Transverse colon (tissue), 4 donors: ENCODE results near the gene IPO5. TPM values are rescaled to one million over a fixed set of nuclear protein-coding genes. Genes with fewer than 3 reads are reported as not detected.
"Not testable (repeated sequence)": the region's sequence is repeated elsewhere in the genome, so short reads cannot be mapped to it uniquely, and the experiment has no call there.

ENCODE experiments used
- DNase-seq: peaks from one replicate; pipeline ENCODE4 v3.0.0-alpha.2; 2019
- H3K27ac ChIP-seq, 4 donors: fragments of 200-600 bp; sonication (generic); 2 replicates each; pipeline ENCODE4 v1.5.1; 2016 to 2018; ENCODE audit warnings: inconsistent platforms in 4 of 4
- H3K27me3 ChIP-seq: fragments of 200-600 bp; sonication (generic); 2 replicates; pipeline ENCODE4 v1.5.1; 2017; ENCODE audit warnings: inconsistent platforms
- H3K36me3 ChIP-seq, 4 donors: fragments of 200-600 bp; sonication (generic); 2 replicates each; pipeline ENCODE4 v1.5.1; 2017 to 2019; ENCODE audit warnings: inconsistent platforms in 4 of 4
- H3K4me1 ChIP-seq, 4 donors: fragments of 200-600 bp; sonication (generic); 2 replicates each; pipeline ENCODE4 v1.5.1; 2017 to 2020; ENCODE audit warnings: inconsistent platforms in 4 of 4
- H3K4me3 ChIP-seq, 4 donors: fragments of 200-600 bp; sonication (generic); 1 replicate in 1 of 4; 2 replicates in 3 of 4; pipeline versions ENCODE4 v1.5.1 to v1.6.1; 2017 to 2019; ENCODE audit warnings: inconsistent platforms in 4 of 4
- H3K9me3 ChIP-seq, 2 donors: fragments of 200-600 bp; sonication (generic); 2 replicates each; pipeline ENCODE4 v1.5.1; 2017 to 2019; ENCODE audit warnings: inconsistent platforms in 2 of 2
- CTCF ChIP-seq, 5 experiments: fragments of 200-600 bp in 3 of 5; fragments of 450-650 bp in 2 of 5; sonication (generic) in 3 of 5; IDR thresholded peaks; 1 replicate in 2 of 5; 2 replicates in 3 of 5; pipeline ENCODE4 v1.5.1; 2016 to 2017; ENCODE audit warnings: antibody characterized with exemption in 5 of 5, inconsistent platforms in 3 of 5, mild to moderate bottlenecking in 2 of 5, moderate library complexity in 1 of 5
- EP300 ChIP-seq: sonication (generic); formaldehyde crosslinking; IDR thresholded peaks from one replicate; pipeline ENCODE4 v1.6.1; 2017; ENCODE audit warnings: antibody characterized with exemption, low read depth
- POLR2A ChIP-seq: fragments of 450-650 bp; IDR thresholded peaks from one replicate; pipeline ENCODE4 v1.6.1; 2016; ENCODE audit warnings: antibody characterized with exemption, mild to moderate bottlenecking, moderate library complexity
- POLR2AphosphoS5 ChIP-seq, 3 donors: sonication (generic); formaldehyde crosslinking; IDR thresholded peaks; one replicate each; pipeline ENCODE4 v1.6.1; 2016; ENCODE audit warnings: antibody characterized with exemption in 3 of 3
- WGBS, 2 donors: methylation state at CpG; one replicate each; pipeline ENCODE4 v1.1.5; 2018; ENCODE audit warnings: low coverage in 1 of 2; 5-methylcytosine and 5-hydroxymethylcytosine counted together
- in situ Hi-C, 4 donors: fragments of 200-750 bp; cut with MboI; loops; one replicate each; pipeline versions ENCODE4 v1.15.0 to v1.15.1; 2017; ENCODE audit warnings: low sequenced_read_pairs in 3 of 4, low pct_ligation_motif_present in 1 of 4, low pct_unique_long_range_greater_than_20kb in 1 of 4
- intact Hi-C: fragments of 100-400 bp; cut with DNase I; formaldehyde crosslinking; loops from one replicate; pipeline ENCODE4 v1.15.1; 2023; ENCODE audit warnings: low total_unique reads
- total RNA-seq, 4 donors: library from RNA; depleted of rRNA; stranded (reverse); fragments of >200 nt; gene quantifications; one replicate each; pipeline ENCODE4 v1.1.0, GENCODE V29; 2016

The IPO5 gene
- total RNA-seq, 4 donors from 2014 or later: 18.3 to 114 (median 51.9) TPM

- WGBS, 2 donors: 72% methylated on average over 5 of the region's 5 CpGs; no CpG with 5 or more reads in 1 of the 2 donors
- H3K4me1 ChIP-seq: peaks cover 0 to 3% (median 0%) of the 10 kb centered on the region in 4 donors
- DNase-seq: no peak
- intact Hi-C loops (no loop called here), in situ Hi-C loops (no loop called here)
- H3K27me3 ChIP-seq: no peaks in the 10 kb centered on the region
- H3K9me3 ChIP-seq: no peaks in the 10 kb centered on the region
- TF ChIP-seq POLR2AphosphoS5 (IDR thresholded peaks at IDR 0.05): no peak
- H3K4me3 ChIP-seq: no peak overlapping the region
- no peak overlapping the region for H3K27ac ChIP-seq
- H3K36me3 ChIP-seq: no peaks in the 10 kb centered on the region
Measured at GRCh38 chr13:98035373-98035772, 81.9 kb downstream of the IPO5 start.

- DNase-seq, H3K4me3 ChIP-seq, H3K4me1 ChIP-seq, H3K27ac ChIP-seq, H3K27me3 ChIP-seq, H3K36me3 ChIP-seq, H3K9me3 ChIP-seq, intact Hi-C loops, in situ Hi-C loops: not testable (repeated sequence)
- WGBS, 2 donors: 82 to 87% methylated on average over 5 to 12 of the region's 12 CpGs
Measured at GRCh38 chr13:98036564-98037302, 83.3 kb downstream of the IPO5 start.

GRCh38 chr13:98039261-98039660 lies 85.8 kb downstream of the IPO5 start:
- H3K27ac ChIP-seq: no peak overlapping the region
- H3K4me1 ChIP-seq: no peaks in the 10 kb centered on the region
- in situ Hi-C loops: no loop called here
- intact Hi-C loops: no loop called here
- H3K9me3 ChIP-seq: no peaks in the 10 kb centered on the region
- H3K4me3 ChIP-seq: no peak overlapping the region
- DNase-seq: no peak
- WGBS, 2 donors: 91 to 96% methylated on average over 4 to 7 of the region's 7 CpGs
- H3K27me3 ChIP-seq: no peaks in the 10 kb centered on the region
- no peaks in the 10 kb centered on the region for H3K36me3 ChIP-seq
- TF ChIP-seq CTCF (IDR thresholded peaks at IDR 0.05) (no peak), POLR2AphosphoS5 (IDR thresholded peaks at IDR 0.05) (no peak), POLR2A (no peak), EP300 (no peak)

GRCh38 chr13:98039964-98040363 lies 86.5 kb downstream of the IPO5 start:
- 80 to 83% methylated on average over 10 of the region's 10 CpGs for WGBS, 2 donors
- no peaks in the 10 kb centered on the region for H3K9me3 ChIP-seq
- H3K27me3 ChIP-seq: no peaks in the 10 kb centered on the region
- in situ Hi-C loops (no loop called here), intact Hi-C loops (no loop called here)
- H3K4me1 ChIP-seq: no peaks in the 10 kb centered on the region
- TF ChIP-seq POLR2A (no peak), CTCF (IDR thresholded peaks at IDR 0.05) (no peak), POLR2AphosphoS5 (IDR thresholded peaks at IDR 0.05) (no peak), EP300 (no peak)
- no peak overlapping the region for H3K4me3 ChIP-seq
- no peak for DNase-seq
- no peaks in the 10 kb centered on the region for H3K36me3 ChIP-seq
- H3K27ac ChIP-seq: no peak overlapping the region

- no peaks in the 10 kb centered on the region for H3K4me1 ChIP-seq
- H3K4me3 ChIP-seq: no peak overlapping the region
- H3K36me3 ChIP-seq: no peaks in the 10 kb centered on the region
- TF ChIP-seq POLR2AphosphoS5 (IDR thresholded peaks at IDR 0.05) (no peak), POLR2A (no peak), EP300 (no peak)
- intact Hi-C loops (no loop called here), in situ Hi-C loops (no loop called here)
- DNase-seq: no peak
- 70 to 73% methylated on average over 4 to 5 of the region's 5 CpGs for WGBS, 2 donors
- no peaks in the 10 kb centered on the region for H3K9me3 ChIP-seq
- no peaks in the 10 kb centered on the region for H3K27me3 ChIP-seq
- no peak overlapping the region for H3K27ac ChIP-seq
Measured at GRCh38 chr13:98041081-98041820, 87.8 kb downstream of the IPO5 start.
